Measurements from ENCODE around the gene HHATL. TPM values are rescaled to one million over a fixed set of nuclear protein-coding genes. Genes with fewer than 3 reads are reported as not detected.
"Not testable (repeated sequence)": the region's sequence is repeated elsewhere in the genome, so short reads cannot be mapped to it uniquely, and the experiment has no call there.

HHATL gene
- total and polyA plus RNA-seq, 4 donors: 1.4 to 1.5 TPM; not detected in 2

GRCh38 chr3:42730706-42731420 lies 28.3 kb upstream of the HHATL start:
- ATAC-seq (ENCODE audit: low FRiP score) (no peak), DNase-seq (no peak)
- Histone ChIP-seq H3K27me3 (ENCODE audit: control insufficient read depth in 1 of 2, insufficient read depth in 2 of 2, low read length in 1 of 2) (no peaks in the 10 kb centered on the region), H3K9me3 (ENCODE audit: control insufficient read depth, low read length) (no peaks in the 10 kb centered on the region), H3K4me1 (ENCODE audit: control insufficient read depth in 1 of 2, insufficient read depth in 2 of 2, low read length in 2 of 2) (no peaks in the 10 kb centered on the region), H3K4me3 (ENCODE audit: low read length in 2 of 2) (no peak overlapping the region), H3K27ac (ENCODE audit: low read depth in 1 of 2, low read length in 2 of 2) (no peak overlapping the region), H3K36me3 (ENCODE audit: control insufficient read depth in 1 of 2, insufficient read depth in 2 of 2, low read length in 1 of 2) (no peaks in the 10 kb centered on the region)
- WGBS, 2 donors: 83 to 92% methylated on average over 3 of the region's 3 CpGs
- intact Hi-C loops (cut with DNase I): no loop called here

- DNase-seq (no peak), ATAC-seq (ENCODE audit: low FRiP score) (no peak)
- Histone ChIP-seq H3K27me3 (ENCODE audit: control insufficient read depth in 1 of 2, insufficient read depth in 2 of 2, low read length in 1 of 2) (no peaks in the 10 kb centered on the region), H3K36me3 (ENCODE audit: control insufficient read depth in 1 of 2, insufficient read depth in 2 of 2, low read length in 1 of 2) (no peaks in the 10 kb centered on the region), H3K9me3 (ENCODE audit: control insufficient read depth, low read length) (no peaks in the 10 kb centered on the region), H3K4me1 (ENCODE audit: control insufficient read depth in 1 of 2, insufficient read depth in 2 of 2, low read length in 2 of 2) (no peaks in the 10 kb centered on the region), H3K4me3 (ENCODE audit: low read length in 2 of 2) (no peak overlapping the region), H3K27ac (ENCODE audit: low read depth in 1 of 2, low read length in 2 of 2) (no peak overlapping the region)
- intact Hi-C loops (cut with DNase I): no loop called here
- 91 to 92% methylated on average over 11 of the region's 11 CpGs for WGBS, 2 donors
Measured at GRCh38 chr3:42730294-42730693, 27.7 kb upstream of the HHATL start.

- H3K9me3 ChIP-seq (ENCODE audit: control insufficient read depth, low read length): no peaks in the 10 kb centered on the region
- ATAC-seq (ENCODE audit: low FRiP score) (no peak), DNase-seq (no peak)
- 48 to 55% methylated on average over 6 of the region's 6 CpGs for WGBS, 2 donors
- no peaks in the 10 kb centered on the region for H3K4me1 ChIP-seq (ENCODE audit: control insufficient read depth in 1 of 2, insufficient read depth in 2 of 2, low read length in 2 of 2)
- no peak overlapping the region for H3K27ac ChIP-seq (ENCODE audit: low read depth in 1 of 2, low read length in 2 of 2)
- intact Hi-C loops (cut with DNase I): no loop called here
- no peaks in the 10 kb centered on the region for H3K27me3 ChIP-seq (ENCODE audit: control insufficient read depth in 1 of 2, insufficient read depth in 2 of 2, low read length in 1 of 2)
- no peaks in the 10 kb centered on the region for H3K36me3 ChIP-seq (ENCODE audit: control insufficient read depth in 1 of 2, insufficient read depth in 2 of 2, low read length in 1 of 2)
- H3K4me3 ChIP-seq (ENCODE audit: low read length in 2 of 2): no peak overlapping the region
Measured at GRCh38 chr3:42729404-42730145, 27.0 kb upstream of the HHATL start.

DNA sequence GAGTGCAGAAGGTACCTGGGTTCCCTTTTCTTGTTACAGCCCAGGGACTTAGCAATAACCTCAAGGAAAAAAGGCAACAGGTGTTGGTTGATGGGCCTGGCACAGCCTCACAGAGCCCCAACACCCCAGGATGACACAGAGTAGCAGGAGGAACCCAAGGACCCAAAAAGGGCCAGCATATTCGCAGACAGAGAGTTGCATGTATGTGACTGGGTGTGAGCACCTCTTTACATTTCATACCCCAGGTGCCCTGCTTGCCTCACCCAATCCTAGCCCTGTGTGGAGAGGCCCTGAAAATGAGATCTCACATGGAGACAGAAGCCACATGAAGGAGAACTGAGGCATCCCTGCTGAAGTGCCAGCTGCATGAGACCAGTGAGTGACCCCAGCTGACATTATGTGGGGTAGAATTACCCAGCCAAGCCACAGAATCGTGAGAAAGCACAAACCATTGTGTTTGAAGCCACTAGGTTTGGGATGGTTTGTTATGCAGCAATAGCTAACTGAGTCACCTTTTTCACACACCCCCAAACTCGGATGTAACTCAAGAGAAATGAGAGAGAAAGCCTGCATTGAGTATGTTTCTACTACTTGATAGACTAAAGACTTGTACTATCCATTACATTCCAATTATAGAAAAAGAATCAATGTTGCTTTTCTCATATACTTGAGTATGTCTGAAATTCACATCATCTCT lies 26.2 kb upstream of the HHATL start:
- Histone ChIP-seq H3K4me3 (ENCODE audit: low read length in 2 of 2) (no peak overlapping the region), H3K27ac (ENCODE audit: low read depth in 1 of 2, low read length in 2 of 2) (no peak overlapping the region), H3K4me1 (ENCODE audit: control insufficient read depth in 1 of 2, insufficient read depth in 2 of 2, low read length in 2 of 2) (no peaks in the 10 kb centered on the region), H3K36me3 (ENCODE audit: control insufficient read depth in 1 of 2, insufficient read depth in 2 of 2, low read length in 1 of 2) (no peaks in the 10 kb centered on the region), H3K27me3 (ENCODE audit: control insufficient read depth in 1 of 2, insufficient read depth in 2 of 2, low read length in 1 of 2) (no peaks in the 10 kb centered on the region), H3K9me3 (ENCODE audit: control insufficient read depth, low read length) (no peaks in the 10 kb centered on the region)
- DNase-seq (no peak), ATAC-seq (ENCODE audit: low FRiP score) (no peak)
- WGBS, 2 donors: 96 to 97% methylated on average over 3 of the region's 3 CpGs
- intact Hi-C loops (cut with DNase I): no loop called here

- intact Hi-C loops (cut with DNase I): no loop called here
- Histone ChIP-seq H3K4me3 (ENCODE audit: low read length in 2 of 2) (no peak overlapping the region), H3K27me3 (ENCODE audit: control insufficient read depth in 1 of 2, insufficient read depth in 2 of 2, low read length in 1 of 2) (no peaks in the 10 kb centered on the region), H3K9me3 (ENCODE audit: control insufficient read depth, low read length) (no peaks in the 10 kb centered on the region), H3K4me1 (ENCODE audit: control insufficient read depth in 1 of 2, insufficient read depth in 2 of 2, low read length in 2 of 2) (no peaks in the 10 kb centered on the region), H3K27ac (ENCODE audit: low read depth in 1 of 2, low read length in 2 of 2) (no peak overlapping the region), H3K36me3 (ENCODE audit: control insufficient read depth in 1 of 2, insufficient read depth in 2 of 2, low read length in 1 of 2) (no peaks in the 10 kb centered on the region)
- 48 to 78% methylated on average over 3 of the region's 3 CpGs for WGBS, 2 donors
- DNase-seq: no peak
- peak; percentile 20 for ATAC-seq (ENCODE audit: low FRiP score)
Measured at GRCh38 chr3:42728056-42728455, 25.5 kb upstream of the HHATL start.

- no peak for DNase-seq
- H3K27me3 ChIP-seq (ENCODE audit: control insufficient read depth in 1 of 2, insufficient read depth in 2 of 2, low read length in 1 of 2): no peaks in the 10 kb centered on the region
Measured at GRCh38 chr3:42725454-42725853, 22.9 kb upstream of the HHATL start.

DNA sequence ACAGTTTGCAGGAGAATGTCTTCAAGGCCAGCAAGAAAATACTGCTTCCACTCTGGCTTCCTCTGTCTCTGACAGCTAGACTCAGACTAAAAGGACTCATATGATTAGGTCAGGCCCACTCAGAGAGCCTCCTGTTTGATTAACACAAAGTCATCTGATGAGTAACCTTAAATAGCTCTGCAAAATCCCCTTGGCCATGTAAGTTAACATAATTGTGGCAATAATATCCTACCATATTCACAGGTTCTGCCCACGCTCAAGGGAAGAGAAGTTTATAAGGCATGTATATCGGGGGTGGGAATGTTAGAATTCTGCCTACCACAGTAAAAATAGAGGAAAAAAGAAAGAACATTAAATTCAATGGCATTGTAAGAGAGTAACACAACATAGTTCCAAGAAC lies 20.6 kb upstream of the HHATL start:
- DNase-seq (no peak), ATAC-seq (ENCODE audit: low FRiP score) (no peak)
- H3K9me3 ChIP-seq (ENCODE audit: control insufficient read depth, low read length): no peaks in the 10 kb centered on the region
- no peaks in the 10 kb centered on the region for H3K36me3 ChIP-seq (ENCODE audit: control insufficient read depth in 1 of 2, insufficient read depth in 2 of 2, low read length in 1 of 2)
- H3K4me1 ChIP-seq (ENCODE audit: control insufficient read depth in 1 of 2, insufficient read depth in 2 of 2, low read length in 2 of 2): no peaks in the 10 kb centered on the region
- intact Hi-C loops (cut with DNase I): no loop called here
- H3K27ac ChIP-seq (ENCODE audit: low read depth in 1 of 2, low read length in 2 of 2): no peak overlapping the region
- no peaks in the 10 kb centered on the region for H3K27me3 ChIP-seq (ENCODE audit: control insufficient read depth in 1 of 2, insufficient read depth in 2 of 2, low read length in 1 of 2)
- 93 to 97% methylated on average over 2 of the region's 2 CpGs for WGBS, 2 donors
- no peak overlapping the region for H3K4me3 ChIP-seq (ENCODE audit: low read length in 2 of 2)

More at GRCh38 chr3:42725454-42725853, 22.9 kb upstream of the HHATL start:
- Histone ChIP-seq H3K4me1 (ENCODE audit: control insufficient read depth in 1 of 2, insufficient read depth in 2 of 2, low read length in 2 of 2) (no peaks in the 10 kb centered on the region), H3K4me3 (ENCODE audit: low read length in 2 of 2) (no peak overlapping the region), H3K36me3 (ENCODE audit: control insufficient read depth in 1 of 2, insufficient read depth in 2 of 2, low read length in 1 of 2) (no peaks in the 10 kb centered on the region), H3K27ac (ENCODE audit: low read depth in 1 of 2, low read length in 2 of 2) (no peak overlapping the region), H3K9me3 (ENCODE audit: control insufficient read depth, low read length) (no peaks in the 10 kb centered on the region)
- intact Hi-C loops (cut with DNase I): no loop called here
- 98 to 100% methylated on average over 2 of the region's 2 CpGs for WGBS, 2 donors
- ATAC-seq (ENCODE audit: low FRiP score): no peak

DNA sequence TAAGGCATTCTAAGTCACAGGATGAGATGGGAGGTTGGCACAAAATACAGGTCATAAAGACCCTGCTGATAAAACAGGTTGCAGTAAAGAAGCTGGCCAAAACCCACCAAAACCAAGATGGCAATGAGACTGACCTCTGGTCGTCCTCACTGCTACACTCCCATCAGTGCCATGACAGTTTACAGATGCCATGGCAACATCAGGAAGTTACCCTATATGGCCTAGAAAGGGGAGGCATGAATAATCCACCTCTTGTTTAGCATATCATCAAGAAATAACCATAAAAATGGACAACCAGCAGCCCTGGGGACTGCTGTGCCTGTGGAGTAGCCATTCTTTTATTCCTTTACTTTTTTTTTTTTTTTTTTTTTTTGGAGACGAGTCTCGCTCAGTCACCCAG lies 19.8 kb upstream of the HHATL start:
- H3K9me3 ChIP-seq (ENCODE audit: control insufficient read depth, low read length); intact Hi-C loops (cut with DNase I); H3K4me3 ChIP-seq (ENCODE audit: low read length in 2 of 2); H3K27me3 ChIP-seq (ENCODE audit: control insufficient read depth in 1 of 2, insufficient read depth in 2 of 2, low read length in 1 of 2); H3K4me1 ChIP-seq (ENCODE audit: control insufficient read depth in 1 of 2, insufficient read depth in 2 of 2, low read length in 2 of 2); ATAC-seq (ENCODE audit: low FRiP score); DNase-seq; H3K27ac ChIP-seq (ENCODE audit: low read depth in 1 of 2, low read length in 2 of 2); H3K36me3 ChIP-seq (ENCODE audit: control insufficient read depth in 1 of 2, insufficient read depth in 2 of 2, low read length in 1 of 2): not testable (repeated sequence)
- WGBS, 2 donors: 73 to 79% methylated on average over 3 of the region's 3 CpGs

Measured in aorta (tissue), 5 donors.